ENCODE measurements around the gene YKT6. TPM values are rescaled to one million over a fixed set of nuclear protein-coding genes. Genes with fewer than 3 reads are reported as not detected.

Gene YKT6
- total RNA-seq, 2 donors from 2014 or later, result 43.9 to 44.9 TPM

GRCh38 chr7:44232396-44232795, 31.6 kb downstream of the YKT6 start:
- Histone ChIP-seq H3K36me3 (no peaks in the 10 kb centered on the region), H3K4me3 (no peak overlapping the region), H3K27ac (no peak overlapping the region), H3K9me3 (no peaks in the 10 kb centered on the region), H3K27me3 (no peaks in the 10 kb centered on the region), H3K4me1 (no peaks in the 10 kb centered on the region)
- DNase-seq (ENCODE audit: low spot score), result no peak
- TF ChIP-seq CTCF (IDR thresholded peaks at IDR 0.05), result no peak

GRCh38 chr7:44232901-44233715, 32.3 kb downstream of the YKT6 start:
- Histone ChIP-seq H3K4me3 (no peak overlapping the region), H3K27me3 (no peaks in the 10 kb centered on the region), H3K9me3 (no peaks in the 10 kb centered on the region), H3K4me1 (no peaks in the 10 kb centered on the region), H3K36me3 (no peaks in the 10 kb centered on the region), H3K27ac (no peak overlapping the region)
- no peak for DNase-seq (ENCODE audit: low spot score)
- no peak for TF ChIP-seq CTCF (IDR thresholded peaks at IDR 0.05)

DNA sequence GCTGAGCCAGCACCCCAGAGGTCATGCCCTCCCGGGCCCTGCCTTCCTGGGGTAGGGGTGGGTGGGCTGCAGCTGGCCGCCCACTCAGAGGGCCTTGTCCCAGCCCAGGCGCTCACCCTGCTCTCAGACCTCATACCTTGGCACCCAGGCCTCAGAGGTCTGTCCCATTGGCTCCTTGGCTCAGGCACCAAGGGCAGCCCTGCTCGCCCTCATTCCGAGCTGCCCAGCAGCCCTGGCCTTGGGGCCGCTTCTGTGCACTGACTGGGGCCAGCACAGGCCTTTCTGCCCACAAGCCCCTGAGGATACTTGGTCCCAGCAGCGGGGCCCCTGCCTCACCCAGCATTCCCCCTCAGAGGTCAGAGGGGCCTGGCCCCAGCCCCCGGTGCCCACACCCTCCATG, 34.3 kb downstream of the YKT6 start:
- no peak for DNase-seq (ENCODE audit: low spot score)
- H3K9me3 ChIP-seq, result no peaks in the 10 kb centered on the region
- H3K4me1 ChIP-seq, result no peaks in the 10 kb centered on the region
- no peaks in the 10 kb centered on the region for H3K36me3 ChIP-seq
- no peak for TF ChIP-seq CTCF (IDR thresholded peaks at IDR 0.05)
- no peak overlapping the region for H3K4me3 ChIP-seq
- no peaks in the 10 kb centered on the region for H3K27me3 ChIP-seq
- H3K27ac ChIP-seq, result no peak overlapping the region

GRCh38 chr7:44235582-44236332, 35.0 kb downstream of the YKT6 start:
- DNase-seq (ENCODE audit: low spot score), result no peak
- no peak overlapping the region for H3K4me3 ChIP-seq
- no peak for TF ChIP-seq CTCF (IDR thresholded peaks at IDR 0.05)
- H3K27ac ChIP-seq, result no peak overlapping the region
- peaks cover 0 to 1% of the 10 kb centered on the region in 2 donors for H3K4me1 ChIP-seq
- H3K36me3 ChIP-seq, result no peaks in the 10 kb centered on the region
- H3K27me3 ChIP-seq, result no peaks in the 10 kb centered on the region
- no peaks in the 10 kb centered on the region for H3K9me3 ChIP-seq

GRCh38 chr7:44236333-44236728, 35.6 kb downstream of the YKT6 start:
- no peak overlapping the region for H3K27ac ChIP-seq
- no peaks in the 10 kb centered on the region for H3K9me3 ChIP-seq
- H3K4me1 ChIP-seq, result peaks cover 0 to 7% of the 10 kb centered on the region in 2 donors
- no peaks in the 10 kb centered on the region for H3K27me3 ChIP-seq
- no peak overlapping the region for H3K4me3 ChIP-seq
- no peak for TF ChIP-seq CTCF (IDR thresholded peaks at IDR 0.05)
- no peak for DNase-seq (ENCODE audit: low spot score)
- H3K36me3 ChIP-seq, result no peaks in the 10 kb centered on the region
